Bronchial epithelial cell (primary cell): Measurements from ENCODE around the gene FASN. TPM values are rescaled to one million over a fixed set of nuclear protein-coding genes. Genes with fewer than 3 reads are reported as not detected.

ENCODE experiments used
- DNase-seq: peaks from one replicate; pipeline ENCODE4 v3.0.0-alpha.2; 2010; ENCODE audit warnings: low read depth
- FAIRE-seq: peaks from 2 replicates; lab custom pipeline; 2011; peaks lifted over from hg19 to GRCh38; lab: Jason Lieb, UNC
- H3K27me3 ChIP-seq: 2 replicates; pipeline ENCODE4 v1.5.1; 2011; ENCODE audit warnings: low read length; ENCODE audit not compliant: control insufficient read depth, insufficient read depth
- H3K36me3 ChIP-seq: 2 replicates; pipeline ENCODE4 v1.5.1; 2011; ENCODE audit warnings: low read length; ENCODE audit not compliant: control insufficient read depth, insufficient read depth
- H3K4me3 ChIP-seq: 2 replicates; pipeline ENCODE4 v1.5.1; 2011; ENCODE audit warnings: mild to moderate bottlenecking, low read depth, low read length, control low read depth
- CTCF ChIP-seq: IDR thresholded peaks from 2 replicates; pipeline ENCODE4 v1.5.1; 2011; ENCODE audit warnings: mild to moderate bottlenecking, moderate library complexity, low read length, control low read depth, inconsistent platforms; ENCODE audit not compliant: insufficient read depth, severe bottlenecking
- total RNA-seq: library from RNA; depleted of rRNA; stranded (reverse); fragments of >200 nt; gene quantifications from 2 replicates; pipeline ENCODE4 v1.2.1, GENCODE V29; 2014

The FASN gene
- total RNA-seq, 1 donor from 2014 or later = 37.1 TPM

- Histone ChIP-seq H3K27me3 (no peaks in the 10 kb centered on the region), H3K4me3 (no peak overlapping the region), H3K36me3 (peaks cover 60% of the 10 kb centered on the region)
- FAIRE-seq (no peak), DNase-seq (no peak)
- TF ChIP-seq CTCF = no peak
Measured at GRCh38 chr17:82058230-82058854, 39.7 kb downstream of the FASN start.

- H3K36me3 ChIP-seq = peaks cover 48% of the 10 kb centered on the region
- DNase-seq = no peak
- no peak overlapping the region for H3K4me3 ChIP-seq
- no peak for FAIRE-seq
- no peak for TF ChIP-seq CTCF
- no peaks in the 10 kb centered on the region for H3K27me3 ChIP-seq
Measured at GRCh38 chr17:82056729-82057621, 41.1 kb downstream of the FASN start.

GRCh38 chr17:82055965-82056728, 41.9 kb downstream of the FASN start:
- FAIRE-seq (no peak), DNase-seq (no peak)
- no peak for TF ChIP-seq CTCF
- Histone ChIP-seq H3K27me3 (no peaks in the 10 kb centered on the region), H3K4me3 (no peak overlapping the region), H3K36me3 (peaks cover 41% of the 10 kb centered on the region)

GRCh38 chr17:82055023-82055964, 42.7 kb downstream of the FASN start:
- no peaks in the 10 kb centered on the region for H3K27me3 ChIP-seq
- H3K36me3 ChIP-seq = peaks cover 39% of the 10 kb centered on the region
- no peak for DNase-seq
- H3K4me3 ChIP-seq = no peak overlapping the region
- no peak for TF ChIP-seq CTCF
- FAIRE-seq = no peak

GRCh38 chr17:82054351-82055022, 43.5 kb downstream of the FASN start:
- H3K4me3 ChIP-seq = no peak overlapping the region
- peaks cover 38% of the 10 kb centered on the region for H3K36me3 ChIP-seq
- H3K27me3 ChIP-seq = no peaks in the 10 kb centered on the region
- FAIRE-seq (no peak), DNase-seq (no peak)
- TF ChIP-seq CTCF = no peak
